HepG2 (cell line): ENCODE data around the gene ZACN. TPM values are rescaled to one million over a fixed set of nuclear protein-coding genes. Genes with fewer than 3 reads are reported as not detected.
A peak's percentile ranks its signal among the peaks of the same experiment; 100 is the strongest.

ENCODE experiments used
- ATAC-seq: fragments of 200-7000 bp; cut with Tn5 transposase; 3 replicates; pipeline ENCODE4 v1.9.1; 2020; ENCODE audit warnings: mild to moderate bottlenecking, moderate library complexity
- BruUV-seq: library from RNA; stranded (reverse); fragments of 400-500 nt; replicated peaks from 2 replicates; lab custom pipeline; 2021; lab: Mats Ljungman, UMichigan
- CTCF ChIA-PET: fragments of 300-600 bp; formaldehyde crosslinking; extraction: SDS; loops from one replicate; lab custom pipeline; 2021; ENCODE audit warnings: low total read pairs, inconsistent platforms, low intra/inter-chr PET ratio; lab: Yijun Ruan, JAX
- POLR2A ChIA-PET: fragments of 350-600 bp; sonication (Branson Sonifier 250); formaldehyde crosslinking; loops from one replicate; lab custom pipeline; 2020; ENCODE audit warnings: antibody characterized with exemption, inconsistent platforms; lab: Yijun Ruan, JAX
- DNase-seq: peaks from one replicate; pipeline ENCODE4 v3.0.0-alpha.2; 2015; ENCODE audit warnings: low spot score
- FAIRE-seq: peaks from 3 replicates; lab custom pipeline; 2011; peaks lifted over from hg19 to GRCh38; lab: Jason Lieb, UNC
- H2AFZ ChIP-seq: one replicate; pipeline ENCODE4 v1.6.1; 2011; ENCODE audit warnings: low read length, inconsistent platforms
- H3K27ac ChIP-seq: fragments of 300-600 bp; 3 replicates; pipeline ENCODE4 v1.8.0; 2011; ENCODE audit warnings: mixed run types, mild to moderate bottlenecking, mixed read lengths, low read length, inconsistent platforms; ENCODE audit not compliant: insufficient read depth; ENCODE audit errors: extremely low read length
- H3K27me3 ChIP-seq, 2 experiments: fragments of 200-600 bp in 1 of 2; 2 replicates in 1 of 2; 3 replicates in 1 of 2; pipeline versions ENCODE4 v1.6.0 to v1.8.0; 2011; ENCODE audit warnings: low read length in 2 of 2, mild to moderate bottlenecking in 2 of 2, moderate library complexity in 2 of 2, inconsistent platforms in 1 of 2; ENCODE audit not compliant: insufficient read depth in 2 of 2, control insufficient read depth in 1 of 2
- H3K36me3 ChIP-seq, 2 experiments: fragments of 200-600 bp in 1 of 2; replicated peaks in 1 of 2; 2 replicates in 1 of 2; 3 replicates in 1 of 2; pipeline versions ENCODE4 v1.5.1 to v1.8.0; 2011; ENCODE audit warnings: low read length in 2 of 2, inconsistent platforms in 1 of 2; ENCODE audit not compliant: insufficient read depth in 2 of 2, control insufficient read depth in 1 of 2
- H3K4me1 ChIP-seq: 2 replicates; pipeline ENCODE4 v1.5.1; 2012; ENCODE audit warnings: low read length, inconsistent platforms; ENCODE audit not compliant: insufficient read depth
- H3K4me2 ChIP-seq: 2 replicates; pipeline ENCODE4 v1.6.0; 2011; ENCODE audit warnings: low read depth, low read length, inconsistent platforms
- H3K4me3 ChIP-seq, 3 experiments: fragments of 200-600 bp in 1 of 3; sonication (generic), shearing (Covaris generic) in 1 of 3; replicated peaks in 1 of 3; 2 replicates each; pipeline ENCODE4 v1.5.1; 2011 to 2016; ENCODE audit warnings: low read length in 3 of 3, inconsistent platforms in 2 of 3, low read depth in 2 of 3, mild to moderate bottlenecking in 2 of 3, control low read depth in 1 of 3, mixed read lengths in 1 of 3; ENCODE audit not compliant: insufficient read depth in 1 of 3
- H3K79me2 ChIP-seq: one replicate; pipeline ENCODE4 v1.6.1; 2011; ENCODE audit warnings: low read length, inconsistent platforms; ENCODE audit not compliant: insufficient read depth
- H3K9ac ChIP-seq: 2 replicates; pipeline ENCODE4 v1.6.0; 2011; ENCODE audit warnings: mild to moderate bottlenecking, low read depth, low read length, inconsistent platforms; ENCODE audit not compliant: insufficient read depth
- H3K9me3 ChIP-seq: 2 replicates; pipeline ENCODE4 v1.5.1; 2012; ENCODE audit warnings: mild to moderate bottlenecking, low read length
- H4K20me1 ChIP-seq: 2 replicates; pipeline ENCODE4 v1.6.0; 2011; ENCODE audit warnings: inconsistent platforms, mild to moderate bottlenecking, low read length, moderate library complexity; ENCODE audit not compliant: insufficient read depth
- AGO2 ChIP-seq: fragments of 200-400 bp; formaldehyde crosslinking; optimal IDR thresholded peaks from 2 replicates; pipeline ENCODE3; 2017; ENCODE audit warnings: mild to moderate bottlenecking, low read depth, low read length, moderate library complexity
- PCBP1 ChIP-seq: fragments of 200-400 bp; formaldehyde crosslinking; IDR thresholded peaks from 2 replicates; pipeline ENCODE4 v1.6.1; 2017; ENCODE audit warnings: mild to moderate bottlenecking, low read depth, low read length, borderline replicate concordance
- whole genome bisulfite sequencing: methylation state at CpG from one replicate; pipeline ENCODE4 v1.1.6; 2017; ENCODE audit warnings: low lambda C conversion rate; 5-methylcytosine and 5-hydroxymethylcytosine counted together
- in situ Hi-C: cut with HindIII; loops from 2 replicates; pipeline ENCODE4 v1.10.0; 2017; ENCODE audit warnings: low pct_unique_long_range_greater_than_20kb; ENCODE audit not compliant: extremely low pct_ligation_motif_present
- intact Hi-C: fragments of 100-400 bp; cut with micrococcal nuclease; formaldehyde crosslinking; loops from one replicate; pipeline ENCODE4 v1.10.0; 2022; ENCODE audit not compliant: unreplicated experiment
- polyA plus RNA-seq, 8 experiments: library from polyadenylated mRNA; depleted of rRNA in 3 of 8; stranded (reverse) in 7 of 8; unstranded in 1 of 8; fragments of >200 nt; fragmentation: Illumina TruSeq in 4 of 8; extraction: Trizol in 4 of 8; gene quantifications; 2 replicates each; pipeline versions ENCODE4 v1.2.1 to v1.2.3, GENCODE V29; 2011 to 2016; ENCODE audit warnings: low read depth in 4 of 8, missing spikeins in 1 of 8, mixed read lengths in 1 of 8; ENCODE audit not compliant: insufficient read depth in 1 of 8
- total RNA-seq, 5 experiments: library from RNA; depleted of rRNA; stranded (reverse); fragments of >200 nt; fragmentation: Illumina TruSeq; extraction: Trizol; gene quantifications; 2 replicates each; pipeline ENCODE4 v1.2.3, GENCODE V29; 2016; ENCODE audit warnings: low read depth in 1 of 5
- TF ChIP-seq, protein P1 (sequence below): sonication (generic); formaldehyde crosslinking; IDR thresholded peaks from 2 replicates; pipeline ENCODE4 v1.8.1; 2023; ENCODE audit warnings: mild to moderate bottlenecking, missing genetic modification reagents
- TF ChIP-seq, protein P2 (sequence below): sonication (generic); formaldehyde crosslinking; IDR thresholded peaks from 2 replicates; pipeline ENCODE4 v1.4.0; 2020; ENCODE audit warnings: missing genetic modification reagents

Gene ZACN
- total and polyA plus RNA-seq, 2 of the 13 experiments (the other 11 are each of a cell fraction or from before 2014, with no cell fraction given) = 0.11 to 0.15 TPM

DNA sequence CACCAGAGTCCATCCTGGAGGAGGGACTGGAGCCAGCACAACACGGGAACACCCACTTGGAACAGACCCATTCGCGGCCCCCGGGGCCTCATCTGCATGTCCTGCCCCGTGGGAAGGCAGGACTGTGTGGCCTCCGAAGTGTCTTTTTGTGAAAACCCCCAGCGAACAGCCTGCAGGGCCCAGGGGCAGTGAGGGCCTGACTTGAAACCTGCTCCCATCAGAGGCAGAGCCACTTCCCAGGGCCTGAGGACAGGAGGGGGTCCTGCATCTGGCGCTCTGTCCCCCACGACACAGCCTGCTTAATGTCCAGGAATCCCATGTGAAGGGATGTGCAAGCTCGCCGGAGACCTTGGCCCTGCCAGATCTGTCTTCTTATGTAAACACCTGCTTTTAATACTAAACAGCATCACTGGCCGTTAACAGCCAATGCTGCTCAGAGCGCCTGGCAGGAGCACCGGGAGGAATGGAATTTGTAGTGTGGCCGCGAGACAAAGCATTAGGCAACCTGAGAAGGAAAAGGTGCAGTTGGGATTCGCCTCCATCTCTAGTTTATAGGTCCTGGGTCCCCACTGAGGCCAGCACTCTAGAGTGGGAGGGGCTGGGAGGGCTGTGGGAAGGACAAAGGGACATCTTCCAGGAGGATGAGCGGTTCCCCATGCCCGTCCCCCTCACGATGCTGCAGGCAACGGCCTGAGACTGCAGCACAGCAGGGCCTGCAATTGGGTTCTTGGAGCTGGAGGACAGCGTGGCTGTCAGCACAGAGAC lies 42.3 kb upstream of the ZACN start:
- H3K9me3 ChIP-seq = no peaks in the 10 kb centered on the region
- POLR2A ChIA-PET = no interaction called here

More for the DNA sequence above, 42.3 kb upstream of the ZACN start:
- CTCF ChIA-PET = no interaction called here
- 90% methylated on average over 20 of the region's 22 CpGs for WGBS
- FAIRE-seq (no peak), ATAC-seq (no peak), DNase-seq (no peak)
- H3K79me2 ChIP-seq = no peaks in the 10 kb centered on the region
- no TSS peak for BruUV-seq
- no peak for TF ChIP-seq PCBP1
- TF ChIP-seq, protein P1, sequence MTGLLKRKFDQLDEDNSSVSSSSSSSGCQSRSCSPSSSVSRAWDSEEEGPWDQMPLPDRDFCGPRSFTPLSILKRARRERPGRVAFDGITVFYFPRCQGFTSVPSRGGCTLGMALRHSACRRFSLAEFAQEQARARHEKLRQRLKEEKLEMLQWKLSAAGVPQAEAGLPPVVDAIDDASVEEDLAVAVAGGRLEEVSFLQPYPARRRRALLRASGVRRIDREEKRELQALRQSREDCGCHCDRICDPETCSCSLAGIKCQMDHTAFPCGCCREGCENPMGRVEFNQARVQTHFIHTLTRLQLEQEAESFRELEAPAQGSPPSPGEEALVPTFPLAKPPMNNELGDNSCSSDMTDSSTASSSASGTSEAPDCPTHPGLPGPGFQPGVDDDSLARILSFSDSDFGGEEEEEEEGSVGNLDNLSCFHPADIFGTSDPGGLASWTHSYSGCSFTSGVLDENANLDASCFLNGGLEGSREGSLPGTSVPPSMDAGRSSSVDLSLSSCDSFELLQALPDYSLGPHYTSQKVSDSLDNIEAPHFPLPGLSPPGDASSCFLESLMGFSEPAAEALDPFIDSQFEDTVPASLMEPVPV = no peak
- TF ChIP-seq, protein P2, sequence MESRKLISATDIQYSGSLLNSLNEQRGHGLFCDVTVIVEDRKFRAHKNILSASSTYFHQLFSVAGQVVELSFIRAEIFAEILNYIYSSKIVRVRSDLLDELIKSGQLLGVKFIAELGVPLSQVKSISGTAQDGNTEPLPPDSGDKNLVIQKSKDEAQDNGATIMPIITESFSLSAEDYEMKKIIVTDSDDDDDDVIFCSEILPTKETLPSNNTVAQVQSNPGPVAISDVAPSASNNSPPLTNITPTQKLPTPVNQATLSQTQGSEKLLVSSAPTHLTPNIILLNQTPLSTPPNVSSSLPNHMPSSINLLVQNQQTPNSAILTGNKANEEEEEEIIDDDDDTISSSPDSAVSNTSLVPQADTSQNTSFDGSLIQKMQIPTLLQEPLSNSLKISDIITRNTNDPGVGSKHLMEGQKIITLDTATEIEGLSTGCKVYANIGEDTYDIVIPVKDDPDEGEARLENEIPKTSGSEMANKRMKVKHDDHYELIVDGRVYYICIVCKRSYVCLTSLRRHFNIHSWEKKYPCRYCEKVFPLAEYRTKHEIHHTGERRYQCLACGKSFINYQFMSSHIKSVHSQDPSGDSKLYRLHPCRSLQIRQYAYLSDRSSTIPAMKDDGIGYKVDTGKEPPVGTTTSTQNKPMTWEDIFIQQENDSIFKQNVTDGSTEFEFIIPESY (CRISPR knock-in tag) = peak; percentile 21; the same call in 1 of the 2 replicates
- TF ChIP-seq AGO2 = peak; percentile 54
- H3K4me1 ChIP-seq = peaks cover 24% of the 10 kb centered on the region
- no peak overlapping the region for H3K4me3 ChIP-seq
- H3K36me3 ChIP-seq = peaks cover 22 to 43% of the 10 kb centered on the region in 2 experiments
- no peak overlapping the region for H2AFZ ChIP-seq
- no peak overlapping the region for H3K27ac ChIP-seq
- intact Hi-C loops = no loop called here
- no peak overlapping the region for H3K9ac ChIP-seq
- H3K4me2 ChIP-seq = no peak overlapping the region
- in situ Hi-C loops = no loop called here
- H4K20me1 ChIP-seq = no peaks in the 10 kb centered on the region
- H3K27me3 ChIP-seq = no peaks in the 10 kb centered on the region
